Vagina (tissue), 2 donors: Measurements from ENCODE around the gene TCEAL9. TPM values are rescaled to one million over a fixed set of nuclear protein-coding genes. Genes with fewer than 3 reads are reported as not detected.

ENCODE experiments used
- DNase-seq, 2 donors: peaks; one replicate each; pipeline ENCODE4 v3.0.0-alpha.2; 2017; ENCODE audit errors: extremely low spot score in 2 of 2
- H3K27ac ChIP-seq: fragments of 200-600 bp; sonication (generic); one replicate; pipeline ENCODE4 v1.5.1; 2019
- H3K27me3 ChIP-seq: fragments of 200-600 bp; sonication (generic); one replicate; pipeline ENCODE4 v1.5.1; 2019
- H3K36me3 ChIP-seq, 2 donors: fragments of 200-600 bp; sonication (generic); one replicate each; pipeline ENCODE4 v1.5.1; 2017 to 2019
- H3K4me1 ChIP-seq: fragments of 200-600 bp; sonication (generic); one replicate; pipeline ENCODE4 v1.5.1; 2019
- H3K4me3 ChIP-seq, 2 donors: fragments of 200-600 bp; sonication (generic); 1 replicate in 1 of 2; 2 replicates in 1 of 2; pipeline ENCODE4 v1.5.1; 2016 to 2019
- H3K9me3 ChIP-seq: fragments of 200-600 bp; sonication (generic); one replicate; pipeline ENCODE4 v1.5.1; 2019
- POLR2A ChIP-seq, 2 donors: fragments of 450-650 bp; IDR thresholded peaks; one replicate each; pipeline ENCODE4 v1.6.1; 2017; ENCODE audit warnings: antibody characterized with exemption in 2 of 2, mild to moderate bottlenecking in 2 of 2, moderate library complexity in 2 of 2
- POLR2AphosphoS5 ChIP-seq, 2 donors: sonication (generic); formaldehyde crosslinking; IDR thresholded peaks; one replicate each; pipeline ENCODE4 v1.9.0; 2017; ENCODE audit warnings: antibody characterized with exemption in 2 of 2, mild to moderate bottlenecking in 2 of 2, low read depth in 1 of 2; ENCODE audit not compliant: insufficient read depth in 1 of 2
- intact Hi-C: fragments of 100-400 bp; cut with DNase I; formaldehyde crosslinking; loops from one replicate; pipeline ENCODE4 v1.15.1; 2023
- total RNA-seq: library from RNA; depleted of rRNA; stranded (reverse); fragments of >200 nt; gene quantifications from one replicate; pipeline ENCODE4 v1.2.3, GENCODE V29; 2016
- TF ChIP-seq, protein P1 (sequence below), 3 experiments: fragments of 450-650 bp in 2 of 3; fragments of 200-600 bp in 1 of 3; sonication (generic) in 1 of 3; IDR thresholded peaks; one replicate each; pipeline ENCODE4 v1.5.1; 2017 to 2019; ENCODE audit warnings: antibody characterized with exemption in 3 of 3, mild to moderate bottlenecking in 2 of 3, moderate library complexity in 2 of 3

The TCEAL9 gene
- total RNA-seq, 1 donor from 2014 or later, result 52.8 TPM

DNA sequence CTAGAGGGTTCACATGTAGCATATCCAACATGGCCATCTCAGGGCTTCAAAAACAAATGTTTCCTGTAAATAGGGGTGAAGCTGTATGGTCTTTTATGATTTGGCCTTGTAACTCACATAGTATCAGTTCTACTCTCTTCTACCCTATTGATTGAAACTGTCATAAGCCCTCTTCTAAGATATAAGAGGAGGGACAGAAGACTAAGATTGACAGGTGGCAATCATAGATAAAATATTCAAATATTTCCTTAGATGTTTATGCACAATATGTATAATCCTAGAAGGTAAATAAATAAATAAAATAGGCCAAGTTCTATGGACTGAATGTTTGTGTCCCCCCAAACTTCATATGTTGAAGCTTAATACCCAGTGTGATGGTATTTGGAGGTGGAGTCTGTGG, 13.2 kb downstream of the TCEAL9 start:
- no peak for DNase-seq
- Histone ChIP-seq H3K4me1 (no peaks in the 10 kb centered on the region), H3K4me3 (no peak overlapping the region), H3K27ac (no peak overlapping the region), H3K27me3 (no peaks in the 10 kb centered on the region), H3K36me3 (no peaks in the 10 kb centered on the region), H3K9me3 (no peaks in the 10 kb centered on the region)
- intact Hi-C loops, result no loop called here
- TF ChIP-seq, protein P1, sequence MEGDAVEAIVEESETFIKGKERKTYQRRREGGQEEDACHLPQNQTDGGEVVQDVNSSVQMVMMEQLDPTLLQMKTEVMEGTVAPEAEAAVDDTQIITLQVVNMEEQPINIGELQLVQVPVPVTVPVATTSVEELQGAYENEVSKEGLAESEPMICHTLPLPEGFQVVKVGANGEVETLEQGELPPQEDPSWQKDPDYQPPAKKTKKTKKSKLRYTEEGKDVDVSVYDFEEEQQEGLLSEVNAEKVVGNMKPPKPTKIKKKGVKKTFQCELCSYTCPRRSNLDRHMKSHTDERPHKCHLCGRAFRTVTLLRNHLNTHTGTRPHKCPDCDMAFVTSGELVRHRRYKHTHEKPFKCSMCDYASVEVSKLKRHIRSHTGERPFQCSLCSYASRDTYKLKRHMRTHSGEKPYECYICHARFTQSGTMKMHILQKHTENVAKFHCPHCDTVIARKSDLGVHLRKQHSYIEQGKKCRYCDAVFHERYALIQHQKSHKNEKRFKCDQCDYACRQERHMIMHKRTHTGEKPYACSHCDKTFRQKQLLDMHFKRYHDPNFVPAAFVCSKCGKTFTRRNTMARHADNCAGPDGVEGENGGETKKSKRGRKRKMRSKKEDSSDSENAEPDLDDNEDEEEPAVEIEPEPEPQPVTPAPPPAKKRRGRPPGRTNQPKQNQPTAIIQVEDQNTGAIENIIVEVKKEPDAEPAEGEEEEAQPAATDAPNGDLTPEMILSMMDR (IDR thresholded peaks at IDR 0.05), result no peak
- TF ChIP-seq POLR2A (IDR thresholded peaks at IDR 0.05) (no peak), POLR2AphosphoS5 (IDR thresholded peaks at IDR 0.05; ENCODE audit: insufficient read depth in 1 of 2, low read depth in 1 of 2) (no peak)

DNA sequence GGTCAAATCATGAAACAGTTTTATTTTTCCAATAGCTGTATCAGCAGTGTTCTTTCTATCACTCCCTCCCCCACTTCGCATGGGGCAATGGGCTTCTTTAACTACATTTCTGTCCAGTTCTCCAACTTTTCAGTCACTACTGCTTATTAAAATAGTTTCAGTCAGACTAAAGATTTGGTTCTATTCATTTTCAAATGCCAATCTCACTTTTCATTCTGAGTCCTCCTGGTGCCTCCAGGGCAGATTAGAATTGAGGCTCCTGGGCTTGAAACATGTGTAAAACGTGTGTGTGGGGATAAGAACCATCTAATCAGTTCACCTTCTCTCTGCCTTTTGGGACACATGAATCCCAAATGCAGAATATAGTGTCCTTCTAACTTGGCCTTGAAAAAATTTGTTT, 16.6 kb downstream of the TCEAL9 start:
- intact Hi-C loops, result no loop called here
- Histone ChIP-seq H3K36me3 (no peaks in the 10 kb centered on the region), H3K27me3 (no peaks in the 10 kb centered on the region), H3K4me3 (no peak overlapping the region), H3K27ac (no peak overlapping the region), H3K4me1 (no peaks in the 10 kb centered on the region), H3K9me3 (no peaks in the 10 kb centered on the region)
- TF ChIP-seq, protein P1 (IDR thresholded peaks at IDR 0.05), result no peak
- TF ChIP-seq POLR2AphosphoS5 (IDR thresholded peaks at IDR 0.05; ENCODE audit: insufficient read depth in 1 of 2, low read depth in 1 of 2), result no peak
- no peak for TF ChIP-seq POLR2A (IDR thresholded peaks at IDR 0.05)
- no peak for DNase-seq

- Histone ChIP-seq H3K27ac (no peak overlapping the region), H3K27me3 (no peaks in the 10 kb centered on the region), H3K4me1 (no peaks in the 10 kb centered on the region), H3K9me3 (no peaks in the 10 kb centered on the region), H3K4me3 (no peak overlapping the region), H3K36me3 (no peaks in the 10 kb centered on the region)
- DNase-seq, result no peak
- TF ChIP-seq POLR2AphosphoS5 (IDR thresholded peaks at IDR 0.05; ENCODE audit: insufficient read depth in 1 of 2, low read depth in 1 of 2), result no peak
- TF ChIP-seq, protein P1 (IDR thresholded peaks at IDR 0.05), result no peak
- no peak for TF ChIP-seq POLR2A (IDR thresholded peaks at IDR 0.05)
- intact Hi-C loops, result no loop called here
Measured at GRCh38 chrX:103373581-103373980, 17.3 kb downstream of the TCEAL9 start.

- H3K27me3 ChIP-seq, result no peaks in the 10 kb centered on the region
- no peaks in the 10 kb centered on the region for H3K9me3 ChIP-seq
- no peaks in the 10 kb centered on the region for H3K36me3 ChIP-seq
- no peak for DNase-seq
- TF ChIP-seq POLR2AphosphoS5 (IDR thresholded peaks at IDR 0.05; ENCODE audit: insufficient read depth in 1 of 2, low read depth in 1 of 2) (peak in 1 of 2 donors; percentile 75), POLR2A (IDR thresholded peaks at IDR 0.05) (peak in 1 of 2 donors; percentile 39)
- TF ChIP-seq, protein P1 (IDR thresholded peaks at IDR 0.05), result no peak
- no peaks in the 10 kb centered on the region for H3K4me1 ChIP-seq
- peak within 1 kb of the TSS; percentile 88 for H3K27ac ChIP-seq
- H3K4me3 ChIP-seq, result peak within 1 kb of the TSS; percentile 59 to 68
- intact Hi-C loops, result no loop called here
Measured at GRCh38 chrX:103376118-103376978, 20.0 kb downstream of the TCEAL9 start, which contains the start of gene BEX3. BEX3 (plus strand) TSS chrX:103376538; CDS start chrX:103377522, 984 bp downstream.

DNA sequence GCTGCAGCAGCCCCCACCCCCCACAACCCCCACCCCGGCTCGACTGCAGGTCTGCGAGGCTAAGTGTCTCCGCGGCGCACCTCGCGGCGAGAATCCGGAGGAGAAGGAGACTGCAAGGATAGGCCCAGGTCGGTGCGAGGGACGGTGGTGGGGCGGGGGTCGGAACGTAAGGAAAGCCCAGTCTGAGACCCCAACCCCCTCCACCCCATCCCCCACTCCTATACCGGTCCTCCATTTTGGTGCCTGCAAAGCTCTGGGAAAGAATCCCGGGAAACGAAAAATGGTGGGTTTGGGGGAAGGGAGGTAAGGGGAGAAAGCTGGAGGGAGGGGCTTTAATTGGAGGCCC, 20.6 kb downstream of the TCEAL9 start:
- H3K27ac ChIP-seq, result peak overlapping the region; percentile 88
- intact Hi-C loops, result no loop called here
- DNase-seq, result no peak
- TF ChIP-seq POLR2A (IDR thresholded peaks at IDR 0.05), result no peak
- TF ChIP-seq, protein P1 (IDR thresholded peaks at IDR 0.05), result no peak
- TF ChIP-seq POLR2AphosphoS5 (IDR thresholded peaks at IDR 0.05; ENCODE audit: insufficient read depth in 1 of 2, low read depth in 1 of 2), result no peak
- H3K4me3 ChIP-seq, result peak overlapping the region; percentile 59 to 68
- no peaks in the 10 kb centered on the region for H3K9me3 ChIP-seq
- H3K4me1 ChIP-seq, result no peaks in the 10 kb centered on the region
- no peaks in the 10 kb centered on the region for H3K36me3 ChIP-seq
- no peaks in the 10 kb centered on the region for H3K27me3 ChIP-seq
